HG03025 (cell line): ENCODE measurements around the gene C5orf15.

Source experiments
- ATAC-seq: cut with Tn5 transposase; IDR thresholded peaks from one replicate; pipeline ENCODE4 v1.9.1; 2021; ENCODE audit warnings: mild to moderate bottlenecking, moderate library complexity; ENCODE audit not compliant: unreplicated experiment, low FRiP score

C5orf15 gene

GRCh38 chr5:133925866-133926488 is 42.4 kb downstream of the C5orf15 start:
- ATAC-seq = no peak

- no peak for ATAC-seq
Observed at GRCh38 chr5:133925269-133925668, 43.2 kb downstream of the C5orf15 start.

GRCh38 chr5:133924221-133924920 is 44.1 kb downstream of the C5orf15 start:
- no peak for ATAC-seq

GRCh38 chr5:133921979-133922378 is 46.4 kb downstream of the C5orf15 start:
- no peak for ATAC-seq

GRCh38 chr5:133921069-133921468 is 47.4 kb downstream of the C5orf15 start:
- no peak for ATAC-seq

GRCh38 chr5:133919148-133920136 is 49.0 kb downstream of the C5orf15 start:
- ATAC-seq = no peak

GRCh38 chr5:133918731-133919130 is 49.7 kb downstream of the C5orf15 start:
- no peak for ATAC-seq

GRCh38 chr5:133918316-133918715 is 50.1 kb downstream of the C5orf15 start:
- no peak for ATAC-seq

- ATAC-seq = no peak
Observed at GRCh38 chr5:133917785-133918184, 50.6 kb downstream of the C5orf15 start.

- ATAC-seq = no peak
Observed at GRCh38 chr5:133916914-133917313, 51.5 kb downstream of the C5orf15 start.

- ATAC-seq = no peak
Observed at GRCh38 chr5:133916479-133916878, 51.9 kb downstream of the C5orf15 start.

- ATAC-seq = no peak
Observed at GRCh38 chr5:133914434-133914833, 54.0 kb downstream of the C5orf15 start.

- ATAC-seq = no peak
Observed at GRCh38 chr5:133913413-133914155, 54.8 kb downstream of the C5orf15 start.

- ATAC-seq = no peak
Observed at GRCh38 chr5:133912951-133913350, 55.5 kb downstream of the C5orf15 start.

GRCh38 chr5:133910571-133910970 is 57.9 kb downstream of the C5orf15 start:
- no peak for ATAC-seq

- ATAC-seq = no peak
Observed at GRCh38 chr5:133909603-133910002, 58.8 kb downstream of the C5orf15 start.

- no peak for ATAC-seq
Observed at GRCh38 chr5:133907075-133907474, 61.4 kb downstream of the C5orf15 start.

- ATAC-seq = no peak
Observed at GRCh38 chr5:133906303-133906702, 62.1 kb downstream of the C5orf15 start.
